Gastroesophageal sphincter (tissue), 4 donors: Measurements from ENCODE around the gene LMTK3. TPM values are rescaled to one million over a fixed set of nuclear protein-coding genes. Genes with fewer than 3 reads are reported as not detected.
A peak's percentile ranks its signal among the peaks of the same experiment; 100 is the strongest.
"Not testable (repeated sequence)": the region's sequence is repeated elsewhere in the genome, so short reads cannot be mapped to it uniquely, and the experiment has no call there.

Source experiments
- ATAC-seq: fragments of 150-250 bp; one replicate; pipeline ENCODE4 v1.9.1; 2016; ENCODE audit warnings: mild to moderate bottlenecking, moderate library complexity
- H3K27ac ChIP-seq, 4 donors: fragments of 200-600 bp; sonication (generic) in 3 of 4; 1 replicate in 3 of 4; 2 replicates in 1 of 4; pipeline ENCODE4 v1.5.1; 2016 to 2019
- H3K27me3 ChIP-seq: fragments of 200-600 bp; sonication (generic); one replicate; pipeline ENCODE4 v1.5.1; 2019
- H3K36me3 ChIP-seq, 2 donors: fragments of 200-600 bp; sonication (generic); one replicate each; pipeline ENCODE4 v1.5.1; 2019; ENCODE audit warnings: control low read depth in 1 of 2
- H3K4me1 ChIP-seq, 3 donors: fragments of 200-600 bp; sonication (generic); 1 replicate in 2 of 3; 2 replicates in 1 of 3; pipeline ENCODE4 v1.5.1; 2016 to 2019; ENCODE audit warnings: control low read depth in 2 of 3
- H3K4me3 ChIP-seq, 2 donors: fragments of 200-600 bp; sonication (generic); one replicate each; pipeline ENCODE4 v1.5.1; 2019; ENCODE audit warnings: mild to moderate bottlenecking in 1 of 2, moderate library complexity in 1 of 2
- H3K9me3 ChIP-seq, 3 donors: fragments of 200-600 bp; sonication (generic); one replicate each; pipeline ENCODE4 v1.5.1; 2017 to 2019; ENCODE audit warnings: control low read depth in 2 of 3
- CTCF ChIP-seq, 4 experiments: fragments of 200-600 bp in 2 of 4; fragments of 450-650 bp in 2 of 4; sonication (generic) in 1 of 4; IDR thresholded peaks; one replicate each; pipeline ENCODE4 v1.5.1; 2017 to 2019; ENCODE audit warnings: antibody characterized with exemption in 4 of 4, mild to moderate bottlenecking in 2 of 4, moderate library complexity in 2 of 4
- EP300 ChIP-seq: sonication (generic); formaldehyde crosslinking; IDR thresholded peaks from one replicate; pipeline ENCODE4 v1.6.1; 2017; ENCODE audit warnings: antibody characterized with exemption, mild to moderate bottlenecking
- POLR2A ChIP-seq, 2 donors: fragments of 450-650 bp; IDR thresholded peaks; one replicate each; pipeline ENCODE4 v1.6.1; 2017; ENCODE audit warnings: antibody characterized with exemption in 2 of 2, mild to moderate bottlenecking in 2 of 2, moderate library complexity in 1 of 2
- POLR2AphosphoS5 ChIP-seq: sonication (generic); formaldehyde crosslinking; IDR thresholded peaks from one replicate; pipeline ENCODE4 v1.6.1; 2017; ENCODE audit warnings: antibody characterized with exemption
- WGBS, 2 donors: methylation state at CpG; one replicate each; pipeline ENCODE4 v1.1.5; 2018; ENCODE audit warnings: low coverage in 1 of 2; 5-methylcytosine and 5-hydroxymethylcytosine counted together
- total RNA-seq, 4 donors: library from RNA; depleted of rRNA; stranded (reverse); fragments of >200 nt; gene quantifications; one replicate each; pipeline ENCODE4 v1.1.0, GENCODE V29; 2016

Gene LMTK3
- total RNA-seq, 4 donors from 2014 or later: 0.13 to 1.2 (median 0.30) TPM

GRCh38 chr19:48492925-48493717, 18.5 kb downstream of the LMTK3 start:
- peak overlapping the region; percentile 20 to 59 for H3K4me3 ChIP-seq
- peaks cover 0 to 63% (median 22%) of the 10 kb centered on the region in 3 donors for H3K4me1 ChIP-seq
- no peaks in the 10 kb centered on the region for H3K9me3 ChIP-seq
- H3K36me3 ChIP-seq: no peaks in the 10 kb centered on the region
- TF ChIP-seq POLR2AphosphoS5: peak; percentile 90
- peak; percentile 47 to 55 for TF ChIP-seq POLR2A (IDR thresholded peaks at IDR 0.05)
- TF ChIP-seq EP300: no peak
- peak; percentile 92 for ATAC-seq
- WGBS, 2 donors: 3 to 4% methylated on average over 10 to 14 of the region's 47 CpGs
- peak overlapping the region in 3 of 4 donors; percentile 80 to 93 (median 83) for H3K27ac ChIP-seq
- peaks cover 11% of the 10 kb centered on the region for H3K27me3 ChIP-seq

GRCh38 chr19:48491793-48492123, 19.9 kb downstream of the LMTK3 start:
- WGBS, 2 donors: 42 to 52% methylated on average over 7 to 9 of the region's 10 CpGs
- H3K4me1 ChIP-seq: peaks cover 0 to 71% (median 26%) of the 10 kb centered on the region in 3 donors
- no peak for ATAC-seq
- TF ChIP-seq POLR2A (IDR thresholded peaks at IDR 0.05): no peak
- no peak for TF ChIP-seq EP300
- TF ChIP-seq CTCF (IDR thresholded peaks at IDR 0.05): no peak
- TF ChIP-seq POLR2AphosphoS5: no peak
- no peak overlapping the region for H3K4me3 ChIP-seq
- H3K27ac ChIP-seq: peak overlapping the region in 2 of 4 donors; percentile 30 to 80
- H3K36me3 ChIP-seq: no peaks in the 10 kb centered on the region
- no peaks in the 10 kb centered on the region for H3K9me3 ChIP-seq
- no peaks in the 10 kb centered on the region for H3K27me3 ChIP-seq

- WGBS, 2 donors: 0 to 45% methylated on average over 1 to 10 of the region's 50 CpGs
- peak overlapping the region in 3 of 4 donors; percentile 30 to 54 (median 51) for H3K27ac ChIP-seq
- no peak for TF ChIP-seq EP300
- no peak for TF ChIP-seq POLR2A (IDR thresholded peaks at IDR 0.05)
- TF ChIP-seq CTCF (IDR thresholded peaks at IDR 0.05): no peak
- no peak for TF ChIP-seq POLR2AphosphoS5
These were observed 20.4 kb downstream of the LMTK3 start for GRCh38 chr19:48490981-48491792.

GRCh38 chr19:48489608-48490216, 21.9 kb downstream of the LMTK3 start:
- Histone ChIP-seq H3K27ac (no peak overlapping the region), H3K4me1 (peaks cover 0 to 63% (median 24%) of the 10 kb centered on the region in 3 donors), H3K4me3 (no peak overlapping the region), H3K36me3 (no peaks in the 10 kb centered on the region), H3K27me3 (no peaks in the 10 kb centered on the region), H3K9me3 (no peaks in the 10 kb centered on the region)
- TF ChIP-seq POLR2AphosphoS5 (no peak), EP300 (no peak), CTCF (IDR thresholded peaks at IDR 0.05) (peak in 3 of 4 experiments; percentile 88 to 97 (median 89))
- no peak for ATAC-seq
- 48 to 57% methylated on average over 1 to 3 of the region's 19 CpGs for WGBS, 2 donors

More at GRCh38 chr19:48490981-48491792, 20.4 kb downstream of the LMTK3 start:
- peaks cover 0 to 71% (median 26%) of the 10 kb centered on the region in 3 donors for H3K4me1 ChIP-seq
- H3K9me3 ChIP-seq: no peaks in the 10 kb centered on the region
- no peaks in the 10 kb centered on the region for H3K36me3 ChIP-seq
- H3K4me3 ChIP-seq: peak overlapping the region in 1 of 2 donors; percentile 18
- ATAC-seq: no peak
- H3K27me3 ChIP-seq: no peaks in the 10 kb centered on the region

GRCh38 chr19:48488478-48488877, 23.2 kb downstream of the LMTK3 start:
- 79 to 85% methylated on average over 4 of the region's 7 CpGs for WGBS, 2 donors
- H3K4me3 ChIP-seq, ATAC-seq, H3K9me3 ChIP-seq, H3K27me3 ChIP-seq, H3K36me3 ChIP-seq: not testable (repeated sequence)
- Histone ChIP-seq H3K27ac (peak overlapping the region in 3 of 4 donors; percentile 69 to 81 (median 70)), H3K4me1 (peaks cover 0 to 53% (median 18%) of the 10 kb centered on the region in 3 donors)
